Effector memory CD4-positive, alpha-beta T cell (primary cell): ENCODE measurements around the gene PSD2.

ENCODE experiments used
- DNase-seq, 3 donors: peaks; one replicate each; pipeline ENCODE4 v3.0.0-alpha.2; 2020
- H3K27ac ChIP-seq: 2 replicates; pipeline ENCODE4 v1.7.0; 2013; ENCODE audit warnings: mild to moderate bottlenecking, low read length, moderate library complexity; ENCODE audit not compliant: insufficient read depth, poor library complexity, severe bottlenecking
- H3K27me3 ChIP-seq: replicated peaks from 2 replicates; pipeline ENCODE4 v1.7.0; 2013; ENCODE audit warnings: mild to moderate bottlenecking, low read length; ENCODE audit not compliant: insufficient read depth, control insufficient read depth, poor library complexity, severe bottlenecking
- H3K36me3 ChIP-seq: 2 replicates; pipeline ENCODE4 v1.7.0; 2013; ENCODE audit warnings: mild to moderate bottlenecking, low read length, moderate library complexity; ENCODE audit not compliant: control insufficient read depth, insufficient read depth
- H3K4me1 ChIP-seq: 2 replicates; pipeline ENCODE4 v1.7.0; 2013; ENCODE audit warnings: low read length, mild to moderate bottlenecking; ENCODE audit not compliant: control insufficient read depth, insufficient read depth, poor library complexity, severe bottlenecking
- H3K4me3 ChIP-seq: 2 replicates; pipeline ENCODE4 v1.7.0; 2013; ENCODE audit warnings: low read length, low read depth, mild to moderate bottlenecking; ENCODE audit not compliant: insufficient read depth, poor library complexity, severe bottlenecking
- H3K9me3 ChIP-seq: 2 replicates; pipeline ENCODE4 v1.7.0; 2013; ENCODE audit warnings: mild to moderate bottlenecking, low read length, moderate library complexity; ENCODE audit not compliant: control insufficient read depth

The PSD2 gene

GRCh38 chr5:139822553-139823425 lies 27.2 kb downstream of the PSD2 start:
- no peak for DNase-seq
- no peak overlapping the region for H3K27ac ChIP-seq

DNA sequence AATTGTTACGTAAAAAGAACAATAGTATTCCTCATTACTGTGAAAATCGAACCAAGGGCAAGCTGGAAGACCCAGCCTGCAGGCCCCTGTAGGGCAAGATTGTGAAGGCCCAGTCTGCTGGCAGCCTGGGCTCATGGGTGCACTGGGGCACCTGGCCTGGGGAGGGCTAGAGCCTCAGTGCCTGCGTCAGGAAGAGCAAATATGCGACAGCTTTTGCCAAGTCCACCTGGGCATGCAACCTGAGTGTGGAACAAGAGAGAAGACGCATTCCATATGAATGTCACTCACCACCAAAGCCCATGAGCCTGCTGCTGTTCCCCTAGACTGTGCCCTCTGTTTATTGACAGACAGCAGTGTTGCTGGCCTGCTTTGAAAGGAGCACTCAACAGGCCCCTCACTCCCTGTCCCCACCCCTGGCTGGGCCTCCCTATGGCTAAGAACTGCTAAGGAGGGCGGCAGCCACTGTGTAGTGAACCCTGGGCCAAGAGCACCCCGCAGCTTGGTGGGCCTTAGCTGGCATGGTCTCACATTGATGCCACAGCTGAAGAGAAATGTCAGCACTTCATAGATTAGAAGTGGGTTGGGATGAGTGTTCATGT lies 28.2 kb downstream of the PSD2 start:
- H3K36me3 ChIP-seq = no peaks in the 10 kb centered on the region
- no peak for DNase-seq
- H3K4me3 ChIP-seq = no peak overlapping the region
- no peak overlapping the region for H3K27ac ChIP-seq
- H3K9me3 ChIP-seq = no peaks in the 10 kb centered on the region
- H3K27me3 ChIP-seq = no peaks in the 10 kb centered on the region
- no peaks in the 10 kb centered on the region for H3K4me1 ChIP-seq

More at GRCh38 chr5:139822553-139823425, 27.2 kb downstream of the PSD2 start:
- Histone ChIP-seq H3K36me3 (no peaks in the 10 kb centered on the region), H3K4me3 (no peak overlapping the region), H3K27me3 (no peaks in the 10 kb centered on the region), H3K4me1 (no peaks in the 10 kb centered on the region), H3K9me3 (no peaks in the 10 kb centered on the region)

- H3K27me3 ChIP-seq = no peaks in the 10 kb centered on the region
- H3K36me3 ChIP-seq = no peaks in the 10 kb centered on the region
- no peaks in the 10 kb centered on the region for H3K9me3 ChIP-seq
- H3K27ac ChIP-seq = no peak overlapping the region
- H3K4me1 ChIP-seq = no peaks in the 10 kb centered on the region
- no peak overlapping the region for H3K4me3 ChIP-seq
- no peak for DNase-seq
These were observed 30.1 kb downstream of the PSD2 start for GRCh38 chr5:139825690-139826089.

- Histone ChIP-seq H3K27ac (no peak overlapping the region), H3K4me1 (no peaks in the 10 kb centered on the region), H3K9me3 (no peaks in the 10 kb centered on the region), H3K4me3 (no peak overlapping the region), H3K36me3 (no peaks in the 10 kb centered on the region), H3K27me3 (no peaks in the 10 kb centered on the region)
- DNase-seq = no peak
These were observed 32.7 kb downstream of the PSD2 start for GRCh38 chr5:139828207-139828895.

DNA sequence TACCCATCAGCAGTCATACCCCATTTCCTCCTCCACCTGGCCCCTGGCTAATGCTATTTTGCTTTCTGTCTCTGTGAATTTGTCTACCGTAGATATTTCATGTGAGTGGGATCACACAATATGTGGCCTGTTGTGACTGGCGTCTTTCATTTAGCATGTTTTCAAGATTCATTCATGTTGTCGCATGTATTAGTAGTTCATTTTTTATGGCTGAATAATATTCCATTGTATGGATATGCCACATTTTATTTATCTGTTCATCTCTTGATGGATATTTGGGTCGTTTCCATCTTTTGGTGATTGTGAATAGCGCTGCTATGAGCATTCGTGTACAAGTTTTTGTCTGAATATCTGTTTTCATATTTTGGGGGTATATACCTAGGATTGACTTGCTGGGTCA lies 33.9 kb downstream of the PSD2 start:
- Histone ChIP-seq H3K9me3 (no peaks in the 10 kb centered on the region), H3K4me1 (no peaks in the 10 kb centered on the region), H3K27ac (no peak overlapping the region), H3K36me3 (no peaks in the 10 kb centered on the region), H3K4me3 (no peak overlapping the region), H3K27me3 (peaks cover 4% of the 10 kb centered on the region)
- DNase-seq = no peak

GRCh38 chr5:139831624-139832023 lies 36.0 kb downstream of the PSD2 start:
- no peak for DNase-seq
- Histone ChIP-seq H3K4me1 (no peaks in the 10 kb centered on the region), H3K27me3 (peaks cover 4% of the 10 kb centered on the region), H3K36me3 (no peaks in the 10 kb centered on the region), H3K27ac (no peak overlapping the region), H3K4me3 (no peak overlapping the region), H3K9me3 (no peaks in the 10 kb centered on the region)

DNA sequence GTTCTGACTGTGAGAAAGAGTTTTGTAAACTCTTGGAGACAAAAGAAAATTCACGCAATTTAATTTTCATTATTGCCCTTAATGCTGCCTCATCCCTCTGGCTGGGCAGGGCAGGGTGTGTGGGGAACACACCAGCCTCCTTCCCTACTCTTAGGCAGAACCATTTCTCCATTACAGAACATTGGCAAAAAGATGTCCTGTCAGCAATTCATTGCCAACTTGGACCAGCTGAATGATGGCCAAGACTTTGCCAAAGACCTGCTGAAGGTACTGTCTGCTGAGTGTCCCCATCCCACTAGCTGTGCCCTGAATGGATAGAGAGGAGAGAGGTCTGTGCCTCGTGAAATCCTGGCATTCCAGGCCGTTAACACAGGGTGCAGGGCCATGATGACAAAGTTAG lies 37.9 kb downstream of the PSD2 start:
- H3K27ac ChIP-seq = no peak overlapping the region
- H3K4me3 ChIP-seq = no peak overlapping the region
- H3K9me3 ChIP-seq = no peaks in the 10 kb centered on the region
- H3K27me3 ChIP-seq = peaks cover 4% of the 10 kb centered on the region
- H3K36me3 ChIP-seq = no peaks in the 10 kb centered on the region
- no peak for DNase-seq
- H3K4me1 ChIP-seq = no peaks in the 10 kb centered on the region

DNA sequence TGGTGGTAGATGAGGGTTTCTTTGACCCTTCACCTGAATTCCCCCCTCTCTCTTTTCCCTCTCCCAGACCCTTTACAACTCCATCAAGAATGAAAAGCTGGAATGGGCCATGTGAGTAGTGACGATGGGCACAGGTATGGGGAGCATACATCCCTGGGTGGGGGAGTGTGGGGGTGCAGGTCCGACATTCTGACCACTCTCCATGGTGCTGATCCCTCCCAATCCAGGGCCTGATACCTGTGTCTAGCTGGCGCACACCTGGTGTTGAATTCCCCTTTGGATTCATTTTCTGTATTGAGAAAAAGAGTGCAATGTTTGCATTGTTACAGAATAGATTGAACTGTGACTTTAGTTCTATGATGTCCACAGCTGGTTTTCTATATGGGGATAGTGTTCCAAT lies 40.0 kb downstream of the PSD2 start:
- no peaks in the 10 kb centered on the region for H3K9me3 ChIP-seq
- H3K4me3 ChIP-seq = no peak overlapping the region
- no peaks in the 10 kb centered on the region for H3K4me1 ChIP-seq
- H3K27ac ChIP-seq = no peak overlapping the region
- peaks cover 4% of the 10 kb centered on the region for H3K27me3 ChIP-seq
- H3K36me3 ChIP-seq = no peaks in the 10 kb centered on the region
- DNase-seq = no peak

DNA sequence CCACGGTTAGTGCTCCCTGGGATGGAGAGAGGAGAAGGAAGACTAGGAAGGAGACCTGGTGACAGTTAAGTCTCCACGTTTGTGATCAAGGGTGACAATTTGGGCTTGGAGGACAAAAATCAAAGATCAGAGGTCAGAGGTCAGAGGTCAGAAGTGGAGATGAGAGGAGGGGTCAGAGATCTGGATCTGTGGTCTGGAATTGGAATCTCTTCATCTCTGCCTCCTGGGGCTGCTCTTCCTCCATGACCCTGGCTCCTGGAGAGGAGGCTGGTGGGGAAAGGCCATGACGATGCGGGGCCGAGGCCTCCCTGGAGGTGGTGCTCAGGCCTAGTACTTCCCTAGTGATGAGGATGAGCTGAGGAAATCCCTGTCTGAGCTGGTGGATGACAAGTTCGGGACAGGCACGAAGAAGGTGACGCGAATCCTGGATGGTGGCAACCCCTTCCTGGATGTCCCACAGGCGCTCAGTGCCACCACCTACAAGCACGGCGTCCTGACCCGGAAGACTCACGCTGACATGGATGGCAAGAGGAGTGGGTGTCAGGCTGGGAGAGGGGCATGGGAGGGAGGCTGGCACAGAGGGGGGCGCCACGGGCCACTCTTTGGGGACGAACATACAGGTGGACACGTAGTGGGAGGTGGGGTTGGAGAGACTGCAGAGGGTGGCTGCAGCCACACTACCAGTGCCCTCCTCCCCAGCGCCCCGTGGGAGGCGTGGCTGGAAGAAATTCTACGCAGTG lies 41.0 kb downstream of the PSD2 start:
- Histone ChIP-seq H3K27ac (no peak overlapping the region), H3K27me3 (peaks cover 4% of the 10 kb centered on the region), H3K4me3 (no peak overlapping the region), H3K36me3 (no peaks in the 10 kb centered on the region), H3K9me3 (no peaks in the 10 kb centered on the region), H3K4me1 (no peaks in the 10 kb centered on the region)
- DNase-seq = no peak
